Esophagus muscularis mucosa (tissue), 4 donors: ENCODE data around the gene STAT5B. TPM values are rescaled to one million over a fixed set of nuclear protein-coding genes. Genes with fewer than 3 reads are reported as not detected.
"Not testable (repeated sequence)": the region's sequence is repeated elsewhere in the genome, so short reads cannot be mapped to it uniquely, and the experiment has no call there.

Experiments
- DNase-seq: peaks from one replicate; pipeline ENCODE4 v3.0.0-alpha.2; 2017; ENCODE audit errors: extremely low spot score
- H3K27ac ChIP-seq, 4 donors: fragments of 200-600 bp; sonication (generic); replicated peaks in 1 of 4; 1 replicate in 3 of 4; 2 replicates in 1 of 4; pipeline ENCODE4 v1.5.1; 2016 to 2019; ENCODE audit warnings: mild to moderate bottlenecking in 1 of 4
- H3K27me3 ChIP-seq, 4 donors: fragments of 200-600 bp; sonication (generic); one replicate each; pipeline versions ENCODE4 v1.5.1 to v1.6.0; 2016 to 2019
- H3K36me3 ChIP-seq, 4 donors: fragments of 200-600 bp; sonication (generic); one replicate each; pipeline ENCODE4 v1.5.1; 2016 to 2019
- H3K4me1 ChIP-seq, 4 donors: fragments of 200-600 bp; sonication (generic); one replicate each; pipeline ENCODE4 v1.5.1; 2016 to 2019
- H3K4me3 ChIP-seq, 4 donors: fragments of 200-600 bp; sonication (generic); 1 replicate in 2 of 4; 2 replicates in 2 of 4; pipeline ENCODE4 v1.5.1; 2016 to 2019; ENCODE audit warnings: mild to moderate bottlenecking in 4 of 4, moderate library complexity in 1 of 4
- H3K9me3 ChIP-seq, 4 donors: fragments of 200-600 bp; sonication (generic); 1 replicate in 3 of 4; 2 replicates in 1 of 4; pipeline ENCODE4 v1.5.1; 2016 to 2019
- EP300 ChIP-seq: sonication (generic); formaldehyde crosslinking; IDR thresholded peaks from one replicate; pipeline ENCODE4 v1.6.1; 2017; ENCODE audit warnings: antibody characterized with exemption
- POLR2A ChIP-seq: fragments of 450-650 bp; IDR thresholded peaks from one replicate; pipeline ENCODE4 v1.6.1; 2017; ENCODE audit warnings: antibody characterized with exemption, moderate library complexity, mild to moderate bottlenecking, low read depth
- POLR2AphosphoS5 ChIP-seq, 2 donors: sonication (generic); formaldehyde crosslinking; IDR thresholded peaks; one replicate each; pipeline ENCODE4 v1.6.1; 2017; ENCODE audit warnings: antibody characterized with exemption in 2 of 2
- WGBS: methylation state at CpG from one replicate; pipeline ENCODE4 v1.1.5; 2018; 5-methylcytosine and 5-hydroxymethylcytosine counted together
- intact Hi-C: fragments of 100-400 bp; cut with DNase I; formaldehyde crosslinking; loops from one replicate; pipeline ENCODE4 v1.15.1; 2023
- total RNA-seq, 4 donors: library from RNA; depleted of rRNA; stranded (reverse); fragments of >200 nt; gene quantifications; one replicate each; pipeline versions ENCODE4 v1.1.0 to v1.2.1, GENCODE V29; 2016
- TF ChIP-seq, protein P1 (sequence below), 3 experiments: fragments of 200-600 bp in 2 of 3; fragments of 450-650 bp in 1 of 3; sonication (generic) in 2 of 3; IDR thresholded peaks; one replicate each; pipeline ENCODE4 v1.5.1; 2017 to 2019; ENCODE audit warnings: antibody characterized with exemption in 3 of 3, mild to moderate bottlenecking in 2 of 3, moderate library complexity in 1 of 3

Gene STAT5B
- total RNA-seq, 4 donors from 2014 or later: 75.0 to 93.4 (median 85.2) TPM

GRCh38 chr17:42240201-42240600, 36.0 kb downstream of the STAT5B start:
- Histone ChIP-seq H3K27me3 (no peaks in the 10 kb centered on the region), H3K4me3 (no peak overlapping the region), H3K9me3 (no peaks in the 10 kb centered on the region), H3K4me1 (peaks cover 0 to 33% (median 16%) of the 10 kb centered on the region in 4 donors), H3K36me3 (no peaks in the 10 kb centered on the region), H3K27ac (no peak overlapping the region)
- TF ChIP-seq, protein P1, sequence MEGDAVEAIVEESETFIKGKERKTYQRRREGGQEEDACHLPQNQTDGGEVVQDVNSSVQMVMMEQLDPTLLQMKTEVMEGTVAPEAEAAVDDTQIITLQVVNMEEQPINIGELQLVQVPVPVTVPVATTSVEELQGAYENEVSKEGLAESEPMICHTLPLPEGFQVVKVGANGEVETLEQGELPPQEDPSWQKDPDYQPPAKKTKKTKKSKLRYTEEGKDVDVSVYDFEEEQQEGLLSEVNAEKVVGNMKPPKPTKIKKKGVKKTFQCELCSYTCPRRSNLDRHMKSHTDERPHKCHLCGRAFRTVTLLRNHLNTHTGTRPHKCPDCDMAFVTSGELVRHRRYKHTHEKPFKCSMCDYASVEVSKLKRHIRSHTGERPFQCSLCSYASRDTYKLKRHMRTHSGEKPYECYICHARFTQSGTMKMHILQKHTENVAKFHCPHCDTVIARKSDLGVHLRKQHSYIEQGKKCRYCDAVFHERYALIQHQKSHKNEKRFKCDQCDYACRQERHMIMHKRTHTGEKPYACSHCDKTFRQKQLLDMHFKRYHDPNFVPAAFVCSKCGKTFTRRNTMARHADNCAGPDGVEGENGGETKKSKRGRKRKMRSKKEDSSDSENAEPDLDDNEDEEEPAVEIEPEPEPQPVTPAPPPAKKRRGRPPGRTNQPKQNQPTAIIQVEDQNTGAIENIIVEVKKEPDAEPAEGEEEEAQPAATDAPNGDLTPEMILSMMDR (IDR thresholded peaks at IDR 0.05): no peak
- TF ChIP-seq EP300: no peak
- TF ChIP-seq POLR2A: no peak
- intact Hi-C loops: no loop called here
- no peak for DNase-seq
- WGBS: 77% methylated on average over 5 of the region's 5 CpGs

GRCh38 chr17:42239576-42239975, 36.6 kb downstream of the STAT5B start:
- WGBS: 93% methylated on average over 7 of the region's 7 CpGs

GRCh38 chr17:42236760-42237159, 39.4 kb downstream of the STAT5B start:
- no peak overlapping the region for H3K27ac ChIP-seq
- DNase-seq: no peak
- WGBS: 95% methylated on average over 7 of the region's 7 CpGs
- H3K4me3 ChIP-seq: no peak overlapping the region
- no peaks in the 10 kb centered on the region for H3K27me3 ChIP-seq
- H3K9me3 ChIP-seq: no peaks in the 10 kb centered on the region
- TF ChIP-seq, protein P1 (IDR thresholded peaks at IDR 0.05): no peak
- no peak for TF ChIP-seq POLR2AphosphoS5 (IDR thresholded peaks at IDR 0.05)
- no peak for TF ChIP-seq EP300
- TF ChIP-seq POLR2A: no peak
- intact Hi-C loops: no loop called here
- H3K36me3 ChIP-seq: no peaks in the 10 kb centered on the region
- peaks cover 17 to 36% (median 25%) of the 10 kb centered on the region in 4 donors for H3K4me1 ChIP-seq

More at GRCh38 chr17:42239576-42239975, 36.6 kb downstream of the STAT5B start:
- H3K4me3 ChIP-seq, H3K36me3 ChIP-seq, DNase-seq, H3K27ac ChIP-seq, H3K9me3 ChIP-seq, intact Hi-C loops, H3K27me3 ChIP-seq: not testable (repeated sequence)
- peaks cover 4 to 35% (median 18%) of the 10 kb centered on the region in 4 donors for H3K4me1 ChIP-seq

- Histone ChIP-seq H3K4me1 (peaks cover 15 to 23% (median 19%) of the 10 kb centered on the region in 4 donors), H3K36me3 (peaks cover 0 to 5% (median 3%) of the 10 kb centered on the region in 4 donors), H3K27ac (no peak overlapping the region), H3K4me3 (no peak overlapping the region), H3K9me3 (no peaks in the 10 kb centered on the region), H3K27me3 (no peaks in the 10 kb centered on the region)
- no peak for DNase-seq
- 20% methylated on average over 2 of the region's 2 CpGs for WGBS
- intact Hi-C loops: no loop called here
- TF ChIP-seq, protein P1 (IDR thresholded peaks at IDR 0.05): no peak
- TF ChIP-seq POLR2AphosphoS5 (IDR thresholded peaks at IDR 0.05): no peak
- TF ChIP-seq EP300: no peak
- no peak for TF ChIP-seq POLR2A
These were observed 42.2 kb downstream of the STAT5B start for GRCh38 chr17:42233994-42234393.

DNA sequence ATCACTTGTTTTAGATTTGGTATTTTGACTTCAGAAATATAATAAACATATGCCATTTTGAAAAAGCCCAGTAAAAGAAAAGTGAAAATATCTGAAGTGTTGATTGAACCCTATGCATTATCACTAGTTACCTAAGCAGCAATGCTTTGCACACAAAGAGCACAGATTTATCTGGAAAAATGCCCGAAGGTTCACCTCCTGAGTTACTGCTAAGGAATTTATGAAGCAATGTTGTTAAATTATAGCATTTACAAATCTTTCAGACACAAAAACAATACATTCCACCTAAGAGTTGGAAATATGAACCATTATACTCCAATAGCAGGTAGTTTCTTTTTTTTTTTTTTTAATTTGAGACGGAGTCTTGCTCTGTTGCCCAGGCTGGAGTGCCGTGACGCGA, 43.0 kb downstream of the STAT5B start:
- TF ChIP-seq EP300 (no peak), POLR2AphosphoS5 (IDR thresholded peaks at IDR 0.05) (no peak)

GRCh38 chr17:42230225-42230624, 46.0 kb downstream of the STAT5B start:
- no peak overlapping the region for H3K27ac ChIP-seq
- 84% methylated on average over 5 of the region's 5 CpGs for WGBS
- no peak for DNase-seq
- peaks cover 0 to 33% (median 11%) of the 10 kb centered on the region in 4 donors for H3K36me3 ChIP-seq
- H3K4me3 ChIP-seq: no peak overlapping the region
- TF ChIP-seq EP300 (no peak), POLR2A (no peak), POLR2AphosphoS5 (IDR thresholded peaks at IDR 0.05) (no peak)
- TF ChIP-seq, protein P1 (IDR thresholded peaks at IDR 0.05): no peak
- intact Hi-C loops: no loop called here
- no peaks in the 10 kb centered on the region for H3K9me3 ChIP-seq
- H3K27me3 ChIP-seq: no peaks in the 10 kb centered on the region
- peaks cover 28 to 41% (median 37%) of the 10 kb centered on the region in 4 donors for H3K4me1 ChIP-seq

More for the DNA sequence above, 43.0 kb downstream of the STAT5B start:
- H3K4me1 ChIP-seq: peaks cover 15 to 31% (median 26%) of the 10 kb centered on the region in 4 donors
- DNase-seq: no peak
- H3K36me3 ChIP-seq: peaks cover 0 to 12% (median 6%) of the 10 kb centered on the region in 4 donors
- WGBS: 98% methylated on average over 5 of the region's 5 CpGs
- no peak overlapping the region for H3K27ac ChIP-seq
- no peaks in the 10 kb centered on the region for H3K9me3 ChIP-seq
- H3K27me3 ChIP-seq: no peaks in the 10 kb centered on the region
- no peak overlapping the region for H3K4me3 ChIP-seq
- intact Hi-C loops: no loop called here
